Stimulated activated CD4-positive, alpha-beta T cell treated with anti-CD3 and anti-CD28 coated beads, Interleukin-4, amount 100 ng/mL, for 24 hours (primary cell): ENCODE results near the gene MR1.

ENCODE experiments used
- DNase-seq: peaks from one replicate; pipeline ENCODE4 v3.0.0-alpha.2; 2020

Gene MR1

DNA sequence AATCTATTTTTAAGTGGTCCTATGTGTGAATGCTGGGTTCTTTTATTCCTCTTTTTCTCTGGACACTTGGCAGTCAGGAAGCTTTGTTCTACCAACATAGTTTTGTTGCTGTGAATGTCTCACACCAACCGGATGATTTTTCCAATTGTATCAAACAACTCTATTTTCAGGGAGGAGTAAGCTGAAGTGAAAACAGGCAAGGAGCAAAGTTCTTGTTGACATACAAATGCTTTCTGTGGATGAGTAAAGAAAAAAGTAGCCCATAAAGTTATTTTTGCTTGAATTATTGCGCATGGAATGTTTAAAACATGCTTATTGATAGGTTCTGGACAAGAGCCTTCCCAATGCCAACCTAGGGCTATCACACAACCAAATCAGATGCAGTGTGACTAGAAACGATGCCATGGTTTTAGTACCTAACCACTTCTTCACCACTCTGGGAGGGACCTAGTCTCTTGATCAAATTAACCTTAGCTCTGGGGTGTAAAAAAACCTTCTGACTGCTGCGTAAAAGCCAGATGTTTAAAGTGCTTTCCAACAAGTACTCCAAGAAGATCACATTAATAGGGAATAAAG, 59.2 kb downstream of the MR1 start:
- DNase-seq: no peak

DNA sequence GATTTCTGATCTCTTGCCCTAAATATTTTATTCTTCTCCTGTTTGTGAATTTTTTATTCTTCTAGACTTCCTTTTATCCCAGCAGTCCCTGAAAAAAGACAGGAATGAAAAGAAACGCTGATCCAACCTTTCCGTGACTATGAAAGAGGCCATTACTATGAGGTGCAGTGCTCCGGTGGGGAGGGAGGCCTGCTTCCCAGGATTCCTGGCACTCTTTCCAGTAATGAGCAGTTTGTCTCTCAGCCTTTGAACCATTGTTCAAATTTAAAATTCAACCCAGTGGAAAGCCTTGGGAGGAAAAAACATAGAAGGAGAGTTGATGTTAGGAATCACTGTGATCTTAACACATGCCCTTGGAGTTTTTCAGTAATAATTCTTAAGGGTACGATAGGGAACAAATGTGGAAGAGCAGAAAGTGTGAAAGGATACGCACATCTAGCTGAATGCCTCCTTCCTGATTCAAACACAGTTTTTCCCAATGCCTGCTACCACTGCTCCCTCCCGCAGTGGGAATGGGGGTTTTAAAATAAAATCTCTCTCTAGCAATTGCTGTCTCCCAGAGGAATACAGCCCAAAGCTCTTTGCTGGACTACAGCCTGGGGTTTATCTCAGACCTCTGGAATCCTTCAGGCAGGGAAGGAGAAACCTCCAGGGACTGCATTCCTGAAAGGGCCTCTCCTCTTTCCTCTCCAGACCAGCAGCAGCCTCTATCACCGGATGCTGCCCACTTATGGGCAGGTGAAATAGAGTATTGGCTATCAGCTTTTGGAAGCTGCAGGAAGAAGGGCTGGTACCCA, 60.8 kb downstream of the MR1 start:
- no peak for DNase-seq

DNA sequence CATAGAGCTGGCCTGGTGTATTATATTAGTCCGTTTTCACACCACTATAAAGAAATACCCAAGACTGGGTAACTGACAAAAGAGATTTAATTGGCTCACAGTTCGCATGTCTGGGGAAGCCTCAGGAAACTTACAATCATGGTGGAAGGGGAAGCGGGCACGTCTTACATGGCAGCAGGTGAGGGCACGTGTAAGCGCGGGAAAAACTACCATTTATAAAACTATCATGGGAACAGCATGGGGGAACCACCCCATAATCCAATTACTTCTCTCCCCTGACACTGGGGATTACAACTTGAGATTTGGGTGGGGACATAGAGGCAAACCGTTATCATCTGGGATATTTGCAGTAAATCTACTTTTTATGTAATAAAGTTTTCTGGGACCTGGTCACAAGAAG, 61.5 kb downstream of the MR1 start:
- no peak for DNase-seq

DNA sequence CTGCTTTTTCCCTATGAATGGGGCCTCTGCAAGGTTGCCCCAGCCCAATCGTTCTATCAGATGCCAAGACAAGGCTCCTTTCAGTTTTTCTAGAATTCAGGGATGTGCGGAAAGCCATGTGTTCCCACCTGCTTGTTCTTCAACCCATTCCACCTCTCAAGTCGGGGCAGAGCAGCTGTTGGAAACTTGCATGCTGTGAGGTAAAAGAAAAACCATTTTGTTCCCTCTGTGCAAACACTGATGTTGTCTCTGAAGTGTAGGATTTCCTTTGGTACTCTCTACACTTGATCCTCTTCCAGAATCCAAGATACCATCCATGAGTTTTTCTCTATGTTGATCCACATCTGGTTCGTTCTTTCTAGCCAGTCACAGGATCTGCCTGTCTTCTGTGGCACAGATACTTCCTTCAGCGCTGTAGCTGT, 62.0 kb downstream of the MR1 start:
- no peak for DNase-seq

DNA sequence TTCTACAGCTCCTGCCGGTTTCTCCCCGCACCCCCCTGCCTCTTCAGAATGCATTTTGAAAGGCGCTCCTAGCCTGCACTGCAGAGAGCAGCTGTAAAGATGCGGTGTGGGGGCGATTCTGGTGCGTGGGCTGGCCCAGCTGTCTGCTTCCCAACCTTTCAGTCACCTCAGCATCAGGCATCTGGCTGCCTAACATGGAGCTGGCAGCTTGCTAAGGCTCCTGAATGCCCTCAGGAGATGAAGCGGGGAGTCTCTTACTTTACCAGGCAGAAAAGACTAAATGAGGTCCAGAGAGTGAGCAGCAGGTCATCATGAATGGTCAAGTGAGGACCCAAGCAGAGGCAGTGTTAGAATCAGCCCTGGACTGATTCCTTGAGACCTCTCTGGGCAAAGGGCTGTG, 63.5 kb downstream of the MR1 start:
- DNase-seq: no peak

DNA sequence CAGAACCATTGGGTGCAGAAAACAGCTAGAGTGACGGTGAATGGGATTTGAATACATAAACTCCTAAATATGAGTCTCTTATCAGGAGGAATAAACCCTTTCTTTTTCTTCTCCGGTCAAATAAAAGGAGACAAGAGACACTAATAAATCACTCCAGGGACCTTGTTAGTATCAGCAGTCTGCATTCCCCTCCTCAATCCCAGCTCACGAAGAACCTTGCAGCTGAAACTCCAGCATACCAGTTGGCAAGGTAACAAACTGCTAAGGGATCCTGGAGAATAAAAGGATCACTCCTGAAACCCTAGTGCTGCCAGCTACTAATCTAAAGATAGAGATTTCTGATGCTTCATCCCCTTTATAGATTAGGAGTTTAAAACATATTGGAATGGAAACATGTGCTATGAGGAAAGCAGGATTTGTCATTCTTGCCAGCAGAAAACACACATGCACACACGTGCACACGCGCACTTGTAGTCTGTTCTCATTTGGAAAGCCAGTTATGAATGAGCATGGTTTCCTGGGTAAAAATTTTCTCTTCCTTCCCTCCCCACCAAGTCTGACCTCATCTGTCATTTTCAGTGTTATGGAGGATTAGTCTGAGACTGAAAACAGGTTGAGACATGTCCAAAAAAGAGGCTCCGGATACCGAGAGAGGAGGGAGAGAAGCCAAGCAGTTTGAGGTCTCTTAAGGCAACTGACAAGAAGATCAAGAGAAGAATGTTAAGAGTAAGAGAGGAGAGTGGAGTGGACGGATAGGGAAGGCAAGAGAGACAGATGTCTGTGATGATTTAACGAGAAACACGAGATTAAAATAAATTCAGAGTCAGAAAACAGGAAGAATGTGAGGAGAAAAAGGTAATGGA, 65.6 kb downstream of the MR1 start:
- peak; percentile 64 for DNase-seq

DNA sequence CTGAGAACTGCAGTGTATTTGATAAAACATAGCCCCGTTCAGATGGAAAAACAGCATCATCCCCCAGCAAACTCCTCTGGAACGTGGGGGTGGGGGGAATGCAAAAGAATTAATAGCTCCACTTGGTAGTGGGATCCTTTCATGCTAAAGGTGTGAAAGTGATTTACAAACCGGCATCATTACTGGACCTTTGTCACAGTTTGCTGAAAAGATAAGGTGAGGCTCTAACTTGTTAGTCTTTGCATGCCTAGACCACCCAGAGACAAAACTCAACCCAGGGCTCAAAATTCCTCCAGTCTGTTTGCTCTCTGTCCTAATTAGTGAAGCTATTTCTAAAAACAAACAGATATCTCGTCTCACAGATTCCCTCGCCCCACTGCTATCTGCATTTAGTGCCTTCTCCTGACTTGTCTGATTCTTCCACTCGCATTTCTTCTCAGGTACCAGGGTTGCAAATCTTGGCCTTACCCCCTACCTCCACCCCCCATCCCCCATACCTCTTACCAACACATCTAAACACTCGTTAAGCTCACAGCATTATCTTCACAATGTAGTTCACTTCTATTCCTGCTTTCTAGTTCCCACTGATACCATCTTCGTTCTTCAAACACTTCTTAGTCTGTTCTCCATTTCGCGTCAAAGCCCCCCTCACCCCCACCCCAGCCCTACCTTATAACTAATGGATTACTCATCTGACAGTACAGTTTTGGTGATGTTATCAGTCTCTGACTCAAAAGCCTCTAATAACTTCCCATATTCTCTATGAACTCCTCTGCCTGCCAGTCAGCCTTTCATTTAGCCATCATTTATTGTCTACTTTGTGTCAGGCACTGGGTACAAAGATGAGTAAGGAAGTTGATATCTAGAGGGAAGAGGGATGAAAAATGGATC, 66.5 kb downstream of the MR1 start:
- DNase-seq: peak; percentile 58

DNA sequence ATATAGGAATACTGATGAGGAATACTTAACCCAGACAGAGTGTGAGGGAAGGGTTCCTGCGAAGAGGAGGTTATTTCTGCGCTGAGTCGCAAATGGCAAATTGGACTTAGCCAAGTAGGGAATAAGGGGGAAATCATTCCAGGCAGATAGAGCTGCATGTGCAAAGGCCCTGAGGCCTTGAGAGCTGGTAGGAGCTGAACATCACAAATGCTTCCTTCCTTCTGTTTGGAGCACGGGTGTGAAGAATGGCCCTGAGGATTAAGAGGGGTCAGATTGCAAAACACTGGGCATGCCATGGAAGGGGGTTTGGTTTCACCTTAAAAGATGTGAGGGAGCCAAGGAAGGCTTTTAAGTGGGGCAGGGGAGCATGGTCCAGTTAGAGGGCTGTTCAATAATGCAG, 67.2 kb downstream of the MR1 start:
- DNase-seq: no peak

DNA sequence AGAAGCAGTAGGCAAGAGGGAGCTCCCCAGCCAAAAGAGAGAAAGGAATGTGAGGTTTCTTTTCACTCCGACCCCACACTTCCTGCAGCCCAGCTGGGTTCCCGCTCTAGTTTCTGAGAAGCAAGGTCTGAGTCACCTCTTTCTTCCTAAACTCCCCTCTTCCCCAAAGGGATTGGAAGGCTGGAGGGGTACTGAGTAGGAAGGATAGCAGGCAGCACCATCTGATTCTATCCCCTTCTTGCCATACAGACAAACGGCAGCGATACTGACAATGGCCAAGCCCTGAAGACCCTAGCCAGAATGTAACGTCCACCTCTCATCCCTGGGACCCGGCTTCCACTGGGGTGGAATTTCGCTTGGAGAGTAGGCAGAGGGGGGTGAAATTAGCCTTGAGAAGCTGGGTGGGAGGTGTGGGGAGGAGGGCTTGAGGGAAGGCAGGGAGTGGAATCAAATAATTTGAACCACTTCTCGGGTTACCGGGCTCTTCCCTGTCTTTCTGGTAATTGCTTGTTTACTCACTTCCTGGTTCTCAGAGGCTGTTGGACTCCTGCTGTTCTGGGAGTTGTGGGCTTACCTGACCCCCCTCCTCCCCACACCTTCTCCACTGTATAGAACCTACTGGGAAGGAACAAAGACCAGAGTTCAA, 67.9 kb downstream of the MR1 start:
- DNase-seq: no peak

DNA sequence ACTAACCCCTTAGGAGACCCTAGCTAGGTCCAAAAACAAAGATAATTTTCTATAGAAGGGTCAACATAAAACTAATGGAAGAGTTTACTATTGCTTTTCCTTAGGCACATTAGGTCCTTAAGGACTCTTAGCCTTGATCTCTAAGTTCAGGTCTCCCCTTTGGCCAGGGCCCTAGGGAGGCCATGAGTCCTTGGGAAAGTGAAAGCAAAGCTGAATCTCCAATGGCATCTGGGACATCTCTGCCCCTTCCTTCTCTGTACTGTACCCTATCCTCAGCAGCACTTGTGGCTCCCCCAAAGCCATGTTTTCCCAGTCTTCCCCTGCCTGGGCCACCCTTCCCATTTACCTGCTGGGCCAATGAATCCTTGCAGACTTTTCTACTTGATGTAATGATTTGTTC, 69.1 kb downstream of the MR1 start:
- no peak for DNase-seq

DNA sequence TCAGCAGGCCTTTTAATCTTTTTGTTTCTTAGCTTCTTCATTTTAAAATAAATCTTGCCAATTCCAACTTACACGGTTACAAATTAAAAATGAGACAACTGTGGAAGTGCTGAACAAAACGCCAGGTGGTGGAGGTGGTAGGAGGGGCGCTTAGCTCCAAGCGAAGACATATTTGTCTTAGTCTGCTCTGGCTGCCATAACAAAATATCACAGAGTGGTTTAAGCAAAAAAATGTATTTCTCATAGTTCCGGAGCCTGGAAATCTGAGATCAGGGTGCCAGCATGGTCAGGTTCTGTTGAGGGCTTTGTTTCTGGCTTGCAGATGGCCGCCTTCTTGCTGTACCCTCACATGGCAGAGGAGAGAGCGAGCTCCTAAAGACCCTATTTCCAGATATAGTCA, 69.6 kb downstream of the MR1 start:
- DNase-seq: no peak

DNA sequence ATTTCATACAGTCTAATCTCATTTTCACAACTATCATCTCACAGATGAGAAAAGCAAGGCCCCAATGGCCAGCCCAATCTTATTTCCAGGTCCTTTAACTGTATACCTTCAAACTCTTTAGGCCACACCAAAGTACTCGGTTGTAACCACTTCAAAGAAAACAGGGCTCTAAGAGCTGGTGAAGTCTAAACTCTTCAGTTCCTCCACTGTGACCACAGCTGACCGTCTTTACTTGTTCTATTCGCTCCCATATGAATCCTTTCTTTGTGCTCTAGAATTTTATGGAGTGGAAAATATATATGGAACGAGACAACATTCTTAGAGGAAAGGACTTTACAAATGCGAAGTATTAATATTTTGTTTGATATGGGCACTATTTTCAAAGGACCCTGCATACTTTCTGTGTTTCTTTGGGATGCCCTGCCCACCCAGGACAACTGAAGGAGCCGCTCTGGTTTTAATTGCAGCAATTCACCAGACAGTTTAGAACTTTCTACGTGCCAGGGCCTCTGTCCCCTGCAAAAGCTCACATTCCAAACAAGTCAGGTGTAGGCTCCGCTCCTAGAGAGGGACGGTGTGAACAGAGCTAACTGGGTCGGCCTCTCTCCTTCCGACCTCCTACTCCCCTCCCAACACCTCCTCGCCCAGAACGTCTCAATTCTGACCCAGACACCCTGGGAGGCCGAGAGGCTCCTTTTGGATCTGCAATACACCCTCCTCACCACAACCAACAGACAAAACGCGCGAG, 70.4 kb downstream of the MR1 start:
- DNase-seq: no peak

DNA sequence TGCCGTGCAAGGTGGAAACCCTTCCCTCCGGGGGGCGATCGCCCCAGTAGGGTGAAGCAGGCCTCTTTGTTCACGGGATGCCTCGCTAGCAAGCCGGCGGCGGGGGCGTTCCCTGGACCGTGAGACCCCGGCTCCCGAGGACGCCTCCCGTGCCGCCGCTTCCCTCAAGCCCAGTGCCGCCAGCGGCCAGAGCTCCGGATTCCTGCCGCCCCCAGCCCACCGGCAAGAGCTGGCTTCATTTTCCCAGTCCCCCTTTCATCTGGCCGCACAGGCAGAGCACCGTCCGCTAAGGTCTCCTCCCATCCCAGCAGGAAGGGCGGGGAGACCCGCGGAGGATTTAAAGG, 71.0 kb downstream of the MR1 start:
- peak; percentile 44 for DNase-seq

DNA sequence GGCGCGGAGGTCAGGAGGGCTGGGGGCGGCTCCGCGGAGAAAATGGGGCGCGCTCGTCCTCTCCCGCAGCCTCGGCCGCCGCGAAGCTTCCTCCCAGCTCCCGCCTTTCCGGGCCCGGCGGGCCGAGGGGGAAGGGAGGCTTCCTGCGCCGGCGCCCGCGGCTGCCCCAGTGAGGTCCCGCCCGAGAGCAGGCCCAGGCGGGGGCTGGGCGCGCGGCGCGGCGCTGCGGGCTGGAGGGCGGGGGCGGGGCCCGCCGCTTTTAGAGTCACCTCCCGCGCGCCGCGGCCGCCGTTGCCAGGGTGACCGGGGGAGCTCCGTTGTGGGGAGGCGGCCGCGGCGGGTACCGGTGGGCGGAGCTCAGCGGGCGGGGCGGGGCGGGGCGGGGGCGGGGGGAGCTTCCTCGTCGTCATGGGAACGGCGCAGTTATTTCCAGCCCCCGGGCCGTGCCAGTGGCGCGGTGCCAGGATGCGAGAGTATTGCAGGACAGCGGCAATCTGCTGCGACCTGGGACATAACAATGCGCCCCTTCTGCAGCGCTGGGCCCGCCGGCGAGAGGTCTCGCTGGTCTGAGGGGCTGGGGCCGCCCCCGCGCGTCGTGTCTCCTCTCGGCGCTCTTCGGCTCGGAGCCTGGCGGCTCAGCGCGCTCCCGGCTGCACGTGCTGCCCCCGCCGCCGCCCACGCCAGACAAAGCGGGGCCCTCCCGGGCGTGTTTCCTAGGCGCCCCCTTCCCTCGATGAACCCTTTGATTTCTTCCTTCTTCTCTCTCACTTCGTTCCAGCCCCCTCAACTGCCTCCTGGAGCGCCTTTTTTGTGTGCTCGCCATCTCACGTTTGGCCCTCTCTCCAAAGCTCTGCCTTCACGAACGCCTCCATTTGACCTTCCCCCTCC, 71.6 kb downstream of the MR1 start:
- DNase-seq: peak; percentile 90

DNA sequence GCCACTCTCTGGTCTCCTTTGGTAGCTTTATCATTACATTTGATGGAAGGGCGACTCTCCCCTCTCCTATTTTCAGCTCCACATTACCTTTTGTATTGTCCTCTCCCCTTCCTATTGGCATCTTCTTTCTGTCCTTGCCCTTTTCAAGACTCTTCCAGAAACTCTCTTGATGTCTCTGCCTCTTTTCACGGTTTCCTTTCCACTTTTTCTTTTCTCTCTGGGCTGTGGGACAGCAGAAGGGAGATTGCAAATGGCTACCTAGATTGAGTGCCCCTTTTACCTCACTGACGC, 72.2 kb downstream of the MR1 start:
- no peak for DNase-seq

DNA sequence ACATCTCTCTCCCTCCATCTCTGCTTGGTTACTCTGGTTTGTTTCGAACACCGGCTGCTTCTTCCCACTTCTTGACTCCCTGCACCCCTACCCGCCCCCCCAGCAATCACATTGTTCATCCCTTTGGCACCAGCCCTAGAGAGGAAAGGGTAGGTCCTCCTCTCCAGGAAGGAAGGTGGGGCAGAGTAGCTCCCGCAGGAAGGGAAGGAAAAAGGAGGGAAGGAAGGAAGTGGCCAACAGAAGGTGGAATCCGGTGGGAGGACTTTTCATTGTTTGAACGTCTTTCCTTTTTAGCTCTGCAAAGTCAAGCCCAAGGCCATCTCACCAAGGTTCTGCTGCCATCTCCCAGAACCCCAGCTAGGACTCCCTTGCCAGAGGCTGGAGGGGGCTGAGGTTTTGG, 72.7 kb downstream of the MR1 start:
- no peak for DNase-seq

DNA sequence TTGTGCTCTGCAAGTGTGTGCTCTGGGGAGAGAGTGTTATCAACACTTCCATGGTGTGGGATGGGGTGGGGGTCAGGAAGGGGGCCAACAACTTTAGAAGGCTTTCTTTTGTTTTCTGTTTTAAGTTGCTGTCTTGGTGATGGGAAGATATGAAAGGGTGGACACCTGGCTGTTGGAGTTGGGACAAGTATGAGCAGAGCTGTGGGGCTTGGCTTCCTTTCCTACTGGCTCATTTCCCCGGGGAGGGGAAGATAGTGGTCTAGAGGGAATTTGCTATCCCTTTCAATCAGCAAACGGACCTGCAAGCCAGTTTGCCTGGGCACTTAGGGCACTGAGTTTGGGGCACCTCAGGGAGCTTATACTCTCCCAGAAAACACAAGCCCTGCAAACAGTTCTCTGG, 73.9 kb downstream of the MR1 start:
- no peak for DNase-seq

DNA sequence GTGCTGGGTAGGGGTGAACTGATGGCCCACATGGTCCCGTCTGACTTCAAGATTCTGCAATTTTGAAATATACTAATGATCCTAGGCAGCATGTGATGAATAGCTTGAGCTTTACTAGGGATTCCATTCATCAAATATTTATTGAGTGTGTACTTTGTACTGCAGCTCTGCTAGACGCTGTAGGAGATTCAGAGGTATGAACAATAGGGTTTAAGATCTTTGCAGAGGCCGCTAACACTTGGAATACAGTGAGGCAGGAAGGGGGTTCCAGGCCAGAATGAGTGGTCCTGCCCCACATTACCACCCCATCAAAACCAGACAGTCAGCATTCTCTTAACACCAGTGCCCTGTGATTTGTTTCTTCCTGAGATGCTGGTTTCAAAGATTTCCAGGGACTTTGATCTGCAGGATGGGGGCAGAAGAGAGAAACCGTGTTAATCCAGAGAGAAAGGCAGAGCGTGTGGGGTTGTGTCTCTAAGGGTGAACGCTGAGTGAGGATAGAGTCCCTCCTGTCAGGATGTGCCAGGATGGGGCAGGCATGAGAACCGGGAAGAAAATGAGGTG, 74.6 kb downstream of the MR1 start:
- DNase-seq: no peak

DNA sequence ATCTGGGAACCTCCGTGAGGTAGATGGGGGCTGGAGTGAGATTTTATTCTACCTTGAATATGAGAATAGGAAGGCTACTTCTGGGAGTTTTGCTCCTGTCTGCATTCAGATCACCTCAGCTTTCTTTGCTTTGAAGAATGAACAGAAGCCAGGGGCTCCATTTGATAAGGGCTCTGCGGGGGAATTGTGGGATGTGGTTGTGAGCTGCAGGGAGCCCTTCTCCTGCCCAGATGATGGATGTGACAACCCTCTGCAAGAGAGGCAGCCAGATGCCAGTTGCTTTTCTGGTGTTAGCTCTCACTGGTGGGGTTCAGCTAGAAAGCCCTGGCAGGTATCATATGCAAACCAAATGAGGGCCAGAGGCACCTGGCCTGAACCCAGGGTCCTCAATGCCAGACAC, 76.2 kb downstream of the MR1 start:
- no peak for DNase-seq
